Loucy (cell line): ENCODE results near the gene CLDN6.

Experiments
- H2AFZ ChIP-seq: fragments of 200-600 bp; sonication (generic); 2 replicates; pipeline ENCODE4 v1.6.0; 2016; ENCODE audit warnings: antibody characterized with exemption, mild to moderate bottlenecking, low read length, moderate library complexity
- H3F3A ChIP-seq: fragments of 200-600 bp; 2 replicates; pipeline ENCODE4 v1.6.0; 2016; ENCODE audit warnings: antibody characterized with exemption, low read depth, mild to moderate bottlenecking
- H3K27me3 ChIP-seq: fragments of 200-600 bp; sonication (generic); 2 replicates; pipeline ENCODE4 v1.6.1; 2014; ENCODE audit warnings: low read length, mild to moderate bottlenecking; ENCODE audit not compliant: insufficient read depth, poor library complexity, severe bottlenecking
- H3K36me3 ChIP-seq: fragments of 200-600 bp; sonication (generic); 2 replicates; pipeline ENCODE4 v1.6.1; 2016; ENCODE audit warnings: low read length; ENCODE audit not compliant: insufficient read depth
- H3K4me1 ChIP-seq: fragments of 200-600 bp; sonication (generic); 2 replicates; pipeline ENCODE4 v1.5.1; 2014; ENCODE audit warnings: low read length, mild to moderate bottlenecking; ENCODE audit not compliant: insufficient read depth, poor library complexity, severe bottlenecking
- H3K4me2 ChIP-seq: fragments of 200-600 bp; sonication (generic); 2 replicates; pipeline ENCODE4 v1.6.0; 2014; ENCODE audit warnings: antibody characterized with exemption, low read length, low read depth, mild to moderate bottlenecking; ENCODE audit not compliant: poor library complexity, severe bottlenecking
- H3K4me3 ChIP-seq: fragments of 200-600 bp; sonication (generic); 2 replicates; pipeline ENCODE4 v1.5.1; 2014; ENCODE audit warnings: low read length, mild to moderate bottlenecking, mixed read lengths; ENCODE audit not compliant: poor library complexity, severe bottlenecking
- H3K79me2 ChIP-seq: fragments of 200-600 bp; sonication (generic); 2 replicates; pipeline ENCODE4 v1.6.1; 2014; ENCODE audit warnings: low read length; ENCODE audit not compliant: insufficient read depth
- H3K9ac ChIP-seq: fragments of 200-600 bp; sonication (generic); 2 replicates; pipeline ENCODE4 v1.6.0; 2014; ENCODE audit warnings: mild to moderate bottlenecking, low read depth, low read length, moderate library complexity; ENCODE audit not compliant: poor library complexity, severe bottlenecking
- H3K9me2 ChIP-seq: fragments of 200-600 bp; sonication (generic); replicated peaks from 2 replicates; pipeline ENCODE4 v1.6.1; 2016; ENCODE audit warnings: low read depth, low read length, mixed read lengths
- H3K9me3 ChIP-seq: fragments of 200-600 bp; sonication (generic); 2 replicates; pipeline ENCODE4 v1.6.1; 2014; ENCODE audit warnings: mild to moderate bottlenecking, antibody characterized with exemption, low read length, low read depth; ENCODE audit not compliant: insufficient read depth
- H4K20me1 ChIP-seq: fragments of 200-600 bp; sonication (generic); 2 replicates; pipeline ENCODE4 v1.6.0; 2014; ENCODE audit warnings: antibody characterized with exemption, low read length, mild to moderate bottlenecking; ENCODE audit not compliant: insufficient read depth, poor library complexity, severe bottlenecking
- EZH2phosphoT487 ChIP-seq: fragments of 200-600 bp; IDR thresholded peaks from 2 replicates; pipeline ENCODE4 v1.6.1; 2018; ENCODE audit warnings: antibody characterized with exemption, mild to moderate bottlenecking, moderate library complexity, borderline replicate concordance
- TF ChIP-seq, protein P1 (sequence below): fragments of 200-600 bp; sonication (generic); conservative IDR thresholded peaks from 2 replicates; pipeline ENCODE4 v1.5.1; 2014; ENCODE audit warnings: mild to moderate bottlenecking, antibody characterized with exemption, low read length

CLDN6 gene

DNA sequence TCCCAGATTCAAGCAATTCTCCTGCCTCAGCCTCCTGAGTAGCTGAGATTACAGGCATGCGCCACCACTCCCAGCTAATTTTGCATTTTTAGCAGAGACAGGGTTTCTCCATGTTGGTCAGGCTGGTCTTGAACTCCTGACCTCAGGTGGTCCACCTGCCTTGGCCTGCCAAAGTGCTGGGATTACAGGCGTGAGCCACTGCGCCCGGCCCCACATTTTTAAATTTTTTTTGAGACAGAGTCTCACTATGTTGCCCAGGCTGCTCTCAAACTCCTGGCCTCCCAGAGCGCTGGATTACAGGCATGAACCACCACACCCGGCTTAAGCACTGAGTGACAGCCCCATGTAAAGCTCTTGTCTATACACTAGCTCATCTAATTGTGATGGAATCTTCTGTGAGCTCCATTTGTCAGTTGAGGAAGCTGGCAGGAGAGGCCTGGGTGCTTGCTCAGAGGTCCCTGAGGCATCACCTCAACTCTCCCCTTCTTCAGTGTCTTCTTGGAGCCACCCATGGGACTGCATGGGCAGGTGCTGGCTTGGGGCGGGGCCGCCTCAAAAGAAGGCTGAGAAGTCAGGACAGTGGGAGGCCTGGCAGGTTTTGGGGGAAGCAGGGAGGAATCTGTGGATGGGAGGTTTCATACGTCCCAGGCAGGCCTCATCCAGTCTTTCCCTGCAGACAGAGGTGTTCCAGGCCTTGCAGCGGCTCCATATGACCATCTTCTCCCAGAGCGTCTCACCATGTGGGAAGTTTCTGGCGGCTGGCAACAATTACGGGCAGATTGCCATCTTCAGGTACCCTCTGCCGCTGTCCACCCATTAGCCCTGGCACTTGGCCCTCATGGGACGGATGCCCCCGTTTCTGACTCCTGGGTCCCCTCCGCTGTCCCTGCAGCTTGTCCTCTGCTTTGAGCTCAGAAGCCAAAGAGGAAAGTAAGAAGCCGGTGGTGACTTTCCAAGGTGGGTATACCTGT lies 7.3 kb upstream of the CLDN6 start:
- Histone ChIP-seq H3K4me2 (no peak overlapping the region), H3K4me3 (no peak overlapping the region), H4K20me1 (peaks cover 12% of the 10 kb centered on the region), H3K36me3 (no peaks in the 10 kb centered on the region), H2AFZ (no peak overlapping the region), H3K9ac (no peak overlapping the region), H3K79me2 (peaks cover 29% of the 10 kb centered on the region), H3F3A (no peaks in the 10 kb centered on the region), H3K27me3 (no peaks in the 10 kb centered on the region), H3K9me2 (no peaks in the 10 kb centered on the region), H3K9me3 (no peaks in the 10 kb centered on the region), H3K4me1 (peaks cover 15% of the 10 kb centered on the region)
- TF ChIP-seq EZH2phosphoT487, result no peak
- TF ChIP-seq, protein P1, sequence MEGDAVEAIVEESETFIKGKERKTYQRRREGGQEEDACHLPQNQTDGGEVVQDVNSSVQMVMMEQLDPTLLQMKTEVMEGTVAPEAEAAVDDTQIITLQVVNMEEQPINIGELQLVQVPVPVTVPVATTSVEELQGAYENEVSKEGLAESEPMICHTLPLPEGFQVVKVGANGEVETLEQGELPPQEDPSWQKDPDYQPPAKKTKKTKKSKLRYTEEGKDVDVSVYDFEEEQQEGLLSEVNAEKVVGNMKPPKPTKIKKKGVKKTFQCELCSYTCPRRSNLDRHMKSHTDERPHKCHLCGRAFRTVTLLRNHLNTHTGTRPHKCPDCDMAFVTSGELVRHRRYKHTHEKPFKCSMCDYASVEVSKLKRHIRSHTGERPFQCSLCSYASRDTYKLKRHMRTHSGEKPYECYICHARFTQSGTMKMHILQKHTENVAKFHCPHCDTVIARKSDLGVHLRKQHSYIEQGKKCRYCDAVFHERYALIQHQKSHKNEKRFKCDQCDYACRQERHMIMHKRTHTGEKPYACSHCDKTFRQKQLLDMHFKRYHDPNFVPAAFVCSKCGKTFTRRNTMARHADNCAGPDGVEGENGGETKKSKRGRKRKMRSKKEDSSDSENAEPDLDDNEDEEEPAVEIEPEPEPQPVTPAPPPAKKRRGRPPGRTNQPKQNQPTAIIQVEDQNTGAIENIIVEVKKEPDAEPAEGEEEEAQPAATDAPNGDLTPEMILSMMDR, result no peak

DNA sequence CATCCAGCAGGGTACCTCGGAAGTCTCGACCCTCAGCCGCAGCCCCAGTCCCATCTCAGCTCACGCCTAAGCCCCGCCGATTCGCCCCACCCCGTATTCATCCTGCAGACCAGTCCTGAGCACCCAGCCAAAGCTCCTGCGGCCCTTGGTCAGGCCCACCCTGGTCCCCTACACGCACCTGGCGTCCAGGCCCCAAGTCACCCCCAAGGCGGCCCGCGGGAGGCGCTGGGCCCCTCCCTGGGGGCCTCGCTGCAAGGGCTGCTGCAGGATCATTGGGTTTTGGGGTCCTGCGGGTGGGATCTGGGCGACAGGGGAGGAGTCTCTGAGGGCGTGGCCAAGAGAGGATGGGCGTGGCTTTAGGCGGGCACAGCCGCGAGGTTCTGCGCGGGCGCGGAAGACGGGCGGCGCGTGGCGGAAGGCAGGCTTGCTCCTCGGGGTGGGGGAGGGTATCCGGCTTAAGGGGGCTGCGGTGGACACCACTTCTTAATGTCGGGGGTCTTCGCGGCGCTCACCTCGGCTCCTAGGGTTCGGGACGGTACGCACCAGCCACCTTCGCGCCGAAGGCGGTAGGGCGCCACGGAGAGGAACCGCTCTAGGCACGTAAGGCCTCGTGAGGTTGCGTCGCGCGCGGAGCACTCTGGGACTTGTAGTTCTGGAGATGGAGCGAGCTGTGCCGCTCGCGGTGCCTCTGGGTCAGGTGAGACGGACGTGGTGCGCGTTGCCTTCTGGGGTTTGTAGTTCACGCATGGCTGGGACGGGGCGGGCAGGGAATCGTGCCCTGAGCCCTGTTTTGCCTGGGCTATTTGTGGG lies 5.9 kb upstream of the CLDN6 start, which contains the start of the genes HCFC1R1 and THOC6:
Gene HCFC1R1 (minus strand): TSS at position 274 of the 810 bp plus-strand sequence. CDS start 1 bp downstream, at position 273.
Gene THOC6 (plus strand): TSS at position 367 of the 810 bp plus-strand sequence. CDS start 292 bp downstream, at position 659.
- Histone ChIP-seq H2AFZ (peak within 1 kb of the TSS; percentile 60), H3K9ac (peak within 1 kb of the TSS; percentile 62), H3K9me3 (no peaks in the 10 kb centered on the region), H3K4me2 (peak within 1 kb of the TSS; percentile 85), H3F3A (no peaks in the 10 kb centered on the region), H3K27me3 (no peaks in the 10 kb centered on the region), H3K4me3 (peak within 1 kb of the TSS; percentile 75), H4K20me1 (peaks cover 12% of the 10 kb centered on the region), H3K9me2 (no peaks in the 10 kb centered on the region), H3K79me2 (peaks cover 30% of the 10 kb centered on the region), H3K4me1 (peaks cover 15% of the 10 kb centered on the region), H3K36me3 (no peaks in the 10 kb centered on the region)
- TF ChIP-seq, protein P1, result no peak
- TF ChIP-seq EZH2phosphoT487, result no peak

DNA sequence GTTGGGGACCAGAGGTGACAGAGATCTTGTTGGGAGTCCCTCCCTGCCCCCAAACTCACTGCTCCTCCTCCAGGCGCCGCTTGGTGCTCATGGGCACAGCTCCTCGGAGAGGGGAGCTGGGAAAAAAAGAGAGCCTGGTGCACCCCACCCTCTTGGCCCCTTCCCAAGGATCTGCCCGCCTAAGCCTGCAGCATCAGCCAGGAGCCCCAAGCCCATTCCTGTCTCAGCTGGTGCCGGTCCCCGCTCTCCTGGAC lies 5.4 kb upstream of the CLDN6 start:
- Histone ChIP-seq H2AFZ (no peak overlapping the region), H3K79me2 (peaks cover 30% of the 10 kb centered on the region), H3F3A (no peaks in the 10 kb centered on the region), H3K4me3 (peak overlapping the region; percentile 75), H3K9me2 (no peaks in the 10 kb centered on the region), H3K4me1 (peaks cover 15% of the 10 kb centered on the region), H4K20me1 (peaks cover 12% of the 10 kb centered on the region), H3K36me3 (no peaks in the 10 kb centered on the region), H3K9ac (peak overlapping the region; percentile 62), H3K27me3 (no peaks in the 10 kb centered on the region), H3K4me2 (peak overlapping the region; percentile 85), H3K9me3 (no peaks in the 10 kb centered on the region)
- TF ChIP-seq, protein P1, result no peak
- no peak for TF ChIP-seq EZH2phosphoT487
